ENCODE results near the gene PSME4. TPM values are rescaled to one million over a fixed set of nuclear protein-coding genes. Genes with fewer than 3 reads are reported as not detected.
"Not testable (repeated sequence)": the region's sequence is repeated elsewhere in the genome, so short reads cannot be mapped to it uniquely, and the experiment has no call there.

The PSME4 gene
- polyA plus RNA-seq, 3 donors: 62.8 to 64.1 (median 63.3) TPM

- DNase-seq (ENCODE audit: low read depth in 3 of 3, low spot score in 2 of 3): no peak
Measured at GRCh38 chr2:53843595-53843994, 127.2 kb downstream of the PSME4 start.

GRCh38 chr2:53842891-53843290 lies 127.9 kb downstream of the PSME4 start:
- DNase-seq (ENCODE audit: low read depth in 3 of 3, low spot score in 2 of 3): no peak

GRCh38 chr2:53841651-53842050 lies 129.1 kb downstream of the PSME4 start:
- not testable (repeated sequence) for DNase-seq (ENCODE audit: low read depth in 3 of 3, low spot score in 2 of 3)

- DNase-seq (ENCODE audit: low read depth in 3 of 3, low spot score in 2 of 3): no peak
Measured at GRCh38 chr2:53840580-53840979, 130.2 kb downstream of the PSME4 start.

GRCh38 chr2:53829980-53830290 lies 140.9 kb downstream of the PSME4 start:
- DNase-seq (ENCODE audit: low read depth in 3 of 3, low spot score in 2 of 3): not testable (repeated sequence)

GRCh38 chr2:53829273-53829979 lies 141.4 kb downstream of the PSME4 start:
- DNase-seq (ENCODE audit: low read depth in 3 of 3, low spot score in 2 of 3): no peak

- no peak for DNase-seq (ENCODE audit: low read depth in 3 of 3, low spot score in 2 of 3)
Measured at GRCh38 chr2:53828331-53828730, 142.5 kb downstream of the PSME4 start.

GRCh38 chr2:53827398-53828175 lies 143.2 kb downstream of the PSME4 start:
- no peak for DNase-seq (ENCODE audit: low read depth in 3 of 3, low spot score in 2 of 3)

- DNase-seq (ENCODE audit: low read depth in 3 of 3, low spot score in 2 of 3): no peak
Measured at GRCh38 chr2:53826587-53827397, 144.0 kb downstream of the PSME4 start.

GRCh38 chr2:53826030-53826410 lies 144.8 kb downstream of the PSME4 start:
- DNase-seq (ENCODE audit: low read depth in 3 of 3, low spot score in 2 of 3): no peak

GRCh38 chr2:53823639-53824038 lies 147.2 kb downstream of the PSME4 start:
- DNase-seq (ENCODE audit: low read depth in 3 of 3, low spot score in 2 of 3): not testable (repeated sequence)

- no peak for DNase-seq (ENCODE audit: low read depth in 3 of 3, low spot score in 2 of 3)
Measured at GRCh38 chr2:53821810-53822209, 149.0 kb downstream of the PSME4 start.

GRCh38 chr2:53820711-53821110 lies 150.1 kb downstream of the PSME4 start:
- DNase-seq (ENCODE audit: low read depth in 3 of 3, low spot score in 2 of 3): no peak

GRCh38 chr2:53820048-53820447 lies 150.7 kb downstream of the PSME4 start:
- DNase-seq (ENCODE audit: low read depth in 3 of 3, low spot score in 2 of 3): no peak

GRCh38 chr2:53819634-53820033 lies 151.2 kb downstream of the PSME4 start:
- DNase-seq (ENCODE audit: low read depth in 3 of 3, low spot score in 2 of 3): no peak

GRCh38 chr2:53818854-53819435 lies 151.8 kb downstream of the PSME4 start:
- DNase-seq (ENCODE audit: low read depth in 3 of 3, low spot score in 2 of 3): no peak

Other genes starting within 250 kb of the PSME4 start
- gene CHAC2, start 203.2 kb downstream of the PSME4 start, polyA plus RNA-seq (ENCODE audit: insufficient read length in 3 of 3): 1 to 10 TPM; 3.8 to 4.5 (median 4.1) TPM
- gene ASB3, start 184.0 kb downstream of the PSME4 start, polyA plus RNA-seq (ENCODE audit: insufficient read length in 3 of 3): 10 to 100 TPM; 30.7 to 33.5 (median 33.4) TPM
- gene ERLEC1, start 183.9 kb downstream of the PSME4 start, polyA plus RNA-seq (ENCODE audit: insufficient read length in 3 of 3): 10 to 100 TPM; 73.7 to 80.2 (median 76.3) TPM
- gene GPR75, start 111.0 kb downstream of the PSME4 start, polyA plus RNA-seq (ENCODE audit: insufficient read length in 3 of 3): 1 to 10 TPM; 1.7 to 1.9 (median 1.8) TPM
- 10 to 100 TPM; 16.1 to 23.9 (median 21.8) TPM for gene ACYP2, start 144.6 kb upstream of the PSME4 start, polyA plus RNA-seq (ENCODE audit: insufficient read length in 3 of 3)